HepG2 (cell line): ENCODE measurements around the gene TRIM15. TPM values are rescaled to one million over a fixed set of nuclear protein-coding genes. Genes with fewer than 3 reads are reported as not detected.
A peak's percentile ranks its signal among the peaks of the same experiment; 100 is the strongest.

ENCODE experiments used
- CENPBD1 ChIP-seq: sonication (generic); formaldehyde crosslinking; IDR thresholded peaks from 2 replicates; pipeline ENCODE4 v1.8.0; 2022; ENCODE audit warnings: missing genetic modification reagents, low read depth, mild to moderate bottlenecking, borderline replicate concordance
- DR1 ChIP-seq: sonication (generic); formaldehyde crosslinking; IDR thresholded peaks from 2 replicates; pipeline ENCODE4 v1.8.0; 2021; ENCODE audit warnings: mild to moderate bottlenecking, missing genetic modification reagents, inconsistent platforms
- ELF4 ChIP-seq: sonication (generic); formaldehyde crosslinking; IDR thresholded peaks from 2 replicates; pipeline ENCODE4 v1.5.0; 2020; ENCODE audit warnings: missing genetic modification reagents, mild to moderate bottlenecking, moderate library complexity, borderline replicate concordance
- ETV5 ChIP-seq: IDR thresholded peaks from 2 replicates; pipeline ENCODE4 v1.6.1; 2018; ENCODE audit warnings: missing biosample characterization, missing genetic modification reagents, inconsistent platforms, borderline replicate concordance
- FOXC1 ChIP-seq: sonication (generic); formaldehyde crosslinking; IDR thresholded peaks from 2 replicates; pipeline ENCODE4 v1.8.0; 2022; ENCODE audit warnings: mild to moderate bottlenecking, missing genetic modification reagents, borderline replicate concordance
- IRF1 ChIP-seq: sonication (generic); formaldehyde crosslinking; IDR thresholded peaks from 2 replicates; pipeline ENCODE4 v1.4.0; 2020; ENCODE audit warnings: low read depth, mild to moderate bottlenecking, missing genetic modification reagents
- MYNN ChIP-seq: sonication (generic); formaldehyde crosslinking; IDR thresholded peaks from 2 replicates; pipeline ENCODE4 v1.4.0; 2020; ENCODE audit warnings: mild to moderate bottlenecking, low read depth, missing genetic modification reagents
- PHF20 ChIP-seq: sonication (generic); formaldehyde crosslinking; IDR thresholded peaks from 2 replicates; pipeline ENCODE4 v1.5.0; 2020; ENCODE audit warnings: mild to moderate bottlenecking, missing genetic modification reagents
- SALL2 ChIP-seq: sonication (generic); formaldehyde crosslinking; IDR thresholded peaks from 2 replicates; pipeline ENCODE4 v1.8.1; 2023; ENCODE audit warnings: mild to moderate bottlenecking, missing genetic modification reagents, inconsistent platforms
- SIX1 ChIP-seq: sonication (generic); formaldehyde crosslinking; IDR thresholded peaks from 2 replicates; pipeline ENCODE4 v1.4.0; 2020; ENCODE audit warnings: missing genetic modification reagents, borderline replicate concordance
- STAT6 ChIP-seq: sonication (generic); formaldehyde crosslinking; IDR thresholded peaks from 2 replicates; pipeline ENCODE4 v1.4.0; 2020; ENCODE audit warnings: missing genetic modification reagents, mild to moderate bottlenecking, borderline replicate concordance
- ZBTB42 ChIP-seq: sonication (generic); formaldehyde crosslinking; IDR thresholded peaks from 2 replicates; pipeline ENCODE4 v1.5.0; 2020; ENCODE audit warnings: mild to moderate bottlenecking, missing genetic modification reagents
- ZBTB44 ChIP-seq: sonication (generic); formaldehyde crosslinking; IDR thresholded peaks from 2 replicates; pipeline ENCODE4 v1.4.0; 2020; ENCODE audit warnings: missing genetic modification reagents
- ZFYVE20 ChIP-seq: sonication (generic); formaldehyde crosslinking; IDR thresholded peaks from 2 replicates; pipeline ENCODE4 v1.8.0; 2023; ENCODE audit warnings: low read depth, mild to moderate bottlenecking, moderate library complexity, missing genetic modification reagents, borderline replicate concordance
- ZNF101 ChIP-seq: sonication (generic); formaldehyde crosslinking; IDR thresholded peaks from 2 replicates; pipeline ENCODE4 v1.4.0; 2020; ENCODE audit warnings: mild to moderate bottlenecking, low read depth, missing genetic modification reagents, borderline replicate concordance
- ZNF3 ChIP-seq: IDR thresholded peaks from 2 replicates; pipeline ENCODE4 v1.7.0; 2017; ENCODE audit warnings: inconsistent platforms
- ZNF451 ChIP-seq: sonication (generic); formaldehyde crosslinking; IDR thresholded peaks from 2 replicates; pipeline ENCODE4 v1.5.0; 2020; ENCODE audit warnings: mild to moderate bottlenecking, missing genetic modification reagents
- ZNF709 ChIP-seq: sonication (generic); formaldehyde crosslinking; IDR thresholded peaks from 2 replicates; pipeline ENCODE4 v1.5.0; 2020; ENCODE audit warnings: mild to moderate bottlenecking, missing genetic modification reagents
- ZNF777 ChIP-seq: sonication (generic); formaldehyde crosslinking; IDR thresholded peaks from 2 replicates; pipeline ENCODE4 v1.4.0; 2020; ENCODE audit warnings: missing genetic modification reagents
- ZNF83 ChIP-seq: sonication (generic); formaldehyde crosslinking; IDR thresholded peaks from 2 replicates; pipeline ENCODE4 v1.4.0; 2020; ENCODE audit warnings: missing genetic modification reagents, mild to moderate bottlenecking, borderline replicate concordance
- ZUFSP ChIP-seq: sonication (generic); formaldehyde crosslinking; IDR thresholded peaks from 2 replicates; pipeline ENCODE4 v1.9.0; 2021; ENCODE audit warnings: missing genetic modification reagents, mild to moderate bottlenecking, borderline replicate concordance
- polyA plus RNA-seq, 8 experiments: library from polyadenylated mRNA; depleted of rRNA in 3 of 8; stranded (reverse) in 7 of 8; unstranded in 1 of 8; fragments of >200 nt; fragmentation: Illumina TruSeq in 4 of 8; extraction: Trizol in 4 of 8; gene quantifications; 2 replicates each; pipeline versions ENCODE4 v1.2.1 to v1.2.3, GENCODE V29; 2011 to 2016; ENCODE audit warnings: low read depth in 4 of 8, missing spikeins in 1 of 8, mixed read lengths in 1 of 8; ENCODE audit not compliant: insufficient read depth in 1 of 8
- total RNA-seq, 5 experiments: library from RNA; depleted of rRNA; stranded (reverse); fragments of >200 nt; fragmentation: Illumina TruSeq; extraction: Trizol; gene quantifications; 2 replicates each; pipeline ENCODE4 v1.2.3, GENCODE V29; 2016; ENCODE audit warnings: low read depth in 1 of 5

TRIM15 gene
- total and polyA plus RNA-seq, 2 of the 13 experiments (the other 11 are each of a cell fraction or from before 2014, with no cell fraction given): 35.1 to 38.2 TPM

- TF ChIP-seq ZNF451 (CRISPR knock-in tag) (peak; percentile 26; the same call in 1 of the 2 replicates), ZNF101 (0 out of 2 replicates have a peak, but pooled peaks have one; percentile 14), PHF20 (CRISPR knock-in tag) (peak; percentile 83), ZBTB42 (CRISPR knock-in tag) (peak; percentile 90; the same call in 1 of the 2 replicates), SALL2 (CRISPR knock-in tag) (peak; percentile 96), ELF4 (CRISPR knock-in tag) (0 out of 2 replicates have a peak, but pooled peaks have one; percentile 47), FOXC1 (CRISPR knock-in tag) (no peak; the same call in 1 of the 2 replicates), ZNF83 (CRISPR knock-in tag) (no peak; the same call in 1 of the 2 replicates), ETV5 (CRISPR knock-in tag) (peak; percentile 96), STAT6 (no peak), ZNF777 (CRISPR knock-in tag) (peak; percentile 88), ZBTB44 (CRISPR knock-in tag) (peak; percentile 60; the same call in 1 of the 2 replicates), MYNN (no peak), IRF1 (CRISPR knock-in tag) (no peak), SIX1 (CRISPR knock-in tag) (no peak; the same call in 1 of the 2 replicates), ZUFSP (CRISPR knock-in tag) (no peak), CENPBD1 (CRISPR knock-in tag) (no peak), ZNF709 (0 out of 2 replicates have a peak, but pooled peaks have one; percentile 83), ZNF3 (CRISPR knock-in tag) (0 out of 2 replicates have a peak, but pooled peaks have one; percentile 17), DR1 (CRISPR knock-in tag) (peak; percentile 75; the same call in 1 of the 2 replicates), ZFYVE20 (CRISPR knock-in tag) (no peak)
Measured at GRCh38 chr6:30213957-30214656, 50.8 kb downstream of the TRIM15 start (continued).
